GM18511 (cell line): ENCODE results near the gene CHI3L2.

Experiments used
- ATAC-seq: cut with Tn5 transposase; IDR thresholded peaks from one replicate; pipeline ENCODE4 v1.9.1; 2021; ENCODE audit warnings: mild to moderate bottlenecking, moderate library complexity; ENCODE audit not compliant: unreplicated experiment

The CHI3L2 gene

DNA sequence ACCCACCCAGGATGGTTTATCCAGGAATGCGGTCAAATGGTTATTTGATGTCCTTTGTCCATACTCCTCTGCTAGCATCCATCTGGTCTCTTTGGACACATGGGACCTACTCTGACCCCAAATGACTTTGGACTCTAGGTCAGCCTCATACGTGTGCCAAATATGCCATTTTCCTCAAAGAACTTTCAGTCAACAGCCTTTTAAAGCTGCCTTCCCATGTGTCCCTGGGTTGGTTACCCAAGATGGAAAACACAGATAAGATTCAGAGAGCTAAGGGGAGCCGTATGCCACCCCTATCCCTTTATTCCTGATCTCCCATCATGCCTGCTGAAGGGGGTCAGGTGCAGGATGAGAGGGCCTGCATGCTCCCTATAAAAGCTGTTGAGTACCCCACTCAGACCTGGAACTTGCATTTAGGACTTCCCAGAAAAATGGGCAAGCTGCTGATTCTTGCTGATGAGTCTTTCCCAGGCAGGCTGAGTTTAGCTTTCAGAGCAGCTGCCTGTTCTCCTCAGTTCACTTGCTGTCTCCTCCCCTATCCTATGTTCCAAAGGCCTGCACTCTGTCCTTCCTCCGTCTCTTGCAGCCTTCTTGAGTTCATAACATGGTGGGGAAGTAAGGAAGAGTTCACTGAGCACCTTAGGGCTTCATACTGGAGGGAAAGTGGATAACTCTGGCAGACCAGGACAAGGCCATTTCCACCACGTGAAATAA, 19.8 kb downstream of the CHI3L2 start:
- ATAC-seq: no peak

DNA sequence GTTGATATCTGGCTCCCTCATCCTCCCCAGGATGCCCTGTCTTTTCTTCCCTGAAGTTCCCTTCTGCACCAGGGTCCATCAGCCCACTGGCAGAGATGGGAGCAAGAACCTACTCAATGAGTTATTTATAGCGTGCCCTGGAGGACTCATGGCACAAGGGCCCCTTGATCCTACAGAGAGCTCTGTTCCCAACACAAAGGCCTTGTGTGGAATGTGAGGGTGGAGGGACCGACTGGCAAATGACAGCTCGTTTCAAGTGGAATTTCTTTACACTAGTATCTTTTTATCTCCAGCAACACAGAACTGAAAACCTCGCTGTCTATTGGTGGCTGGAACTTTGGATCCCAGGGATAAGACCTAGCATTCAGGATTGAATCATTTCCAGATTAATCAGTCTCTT, 22.4 kb downstream of the CHI3L2 start:
- ATAC-seq: no peak

DNA sequence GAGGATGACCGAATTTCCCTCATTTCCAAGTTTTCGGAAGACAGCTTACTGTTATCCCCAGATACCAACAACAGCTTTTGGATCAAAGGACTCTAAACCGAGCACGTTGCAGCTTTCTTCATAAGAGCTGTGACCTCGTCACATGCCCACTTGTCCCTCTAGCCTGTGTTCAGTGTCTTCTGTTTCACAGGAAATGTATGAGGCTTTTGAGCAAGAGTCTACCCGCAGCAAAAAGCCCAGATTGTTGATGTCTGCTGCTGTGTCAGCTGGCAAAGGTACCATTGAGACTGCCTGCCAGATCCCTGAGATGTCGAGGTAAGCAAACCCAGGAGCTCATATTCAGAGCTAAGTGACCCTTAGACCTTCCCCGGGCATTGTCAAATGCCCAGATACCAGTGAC, 24.1 kb downstream of the CHI3L2 start:
- ATAC-seq: no peak

DNA sequence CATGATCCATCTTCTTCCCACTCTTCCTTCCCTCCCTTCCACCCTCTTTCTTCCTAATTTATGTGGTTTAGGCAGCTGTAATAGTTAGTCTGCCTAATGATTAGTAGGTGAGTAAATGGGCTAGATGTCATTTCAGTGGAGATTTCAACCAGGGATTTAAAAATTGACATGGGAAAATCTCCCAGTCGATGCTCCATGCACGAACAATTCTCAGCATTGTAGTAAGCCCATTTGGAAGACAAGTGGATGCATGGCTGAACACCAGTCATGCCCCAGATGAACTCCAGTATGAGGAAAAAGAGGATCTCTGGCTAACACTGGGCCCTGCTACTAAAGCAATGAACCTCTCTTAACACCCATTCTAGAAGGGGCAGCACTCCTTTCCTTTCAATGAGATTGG, 25.3 kb downstream of the CHI3L2 start:
- ATAC-seq: no peak

DNA sequence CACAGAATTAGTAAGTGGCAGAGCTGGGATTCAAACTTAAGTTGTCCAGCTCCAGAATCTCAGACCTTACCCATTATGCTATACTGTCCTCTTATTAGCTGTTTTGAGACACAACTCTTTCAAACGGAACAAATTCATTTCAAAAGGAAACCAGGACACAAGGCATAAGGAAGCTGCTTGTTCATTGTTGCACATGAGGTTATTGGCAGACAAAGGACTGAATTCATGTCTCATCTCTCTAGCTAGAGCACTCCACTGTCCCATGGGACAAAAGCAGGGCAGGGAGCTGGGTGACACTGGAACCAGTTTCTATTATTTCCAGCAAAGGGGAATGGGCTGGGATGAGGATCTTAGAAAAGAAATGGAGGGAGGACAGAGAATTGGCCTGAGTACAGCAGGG, 26.4 kb downstream of the CHI3L2 start:
- no peak for ATAC-seq

DNA sequence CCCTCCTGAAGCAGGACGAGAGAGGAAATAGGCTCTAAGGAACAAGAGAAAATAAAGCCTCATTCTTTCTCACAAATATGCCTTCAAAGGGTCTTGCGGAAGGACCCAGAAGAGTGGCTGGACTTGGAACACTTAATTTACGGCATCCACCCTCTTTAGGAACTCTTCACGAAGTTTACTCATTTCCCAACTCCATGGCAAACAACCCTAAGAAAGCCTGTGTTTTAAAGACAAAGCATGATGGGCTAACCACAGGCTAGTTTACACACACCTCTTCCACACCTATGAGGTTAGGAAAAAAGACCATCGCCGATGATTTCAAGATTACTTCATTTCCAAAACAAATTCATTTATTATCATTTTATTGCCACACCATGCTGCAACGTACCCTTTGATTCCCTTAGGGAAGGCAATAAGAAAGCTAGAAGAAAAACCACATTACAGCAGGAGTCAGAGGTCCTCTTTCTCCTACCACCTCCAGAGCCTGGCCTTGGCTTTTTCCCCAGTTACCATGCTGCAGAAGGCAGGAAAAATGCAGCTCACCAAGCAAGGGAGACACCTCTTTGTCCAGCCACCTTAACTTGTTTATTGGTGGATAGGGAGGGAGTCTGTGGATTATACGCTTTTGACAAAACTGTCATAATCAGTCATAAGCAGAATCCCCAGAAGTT, 29.6 kb downstream of the CHI3L2 start:
- no peak for ATAC-seq

DNA sequence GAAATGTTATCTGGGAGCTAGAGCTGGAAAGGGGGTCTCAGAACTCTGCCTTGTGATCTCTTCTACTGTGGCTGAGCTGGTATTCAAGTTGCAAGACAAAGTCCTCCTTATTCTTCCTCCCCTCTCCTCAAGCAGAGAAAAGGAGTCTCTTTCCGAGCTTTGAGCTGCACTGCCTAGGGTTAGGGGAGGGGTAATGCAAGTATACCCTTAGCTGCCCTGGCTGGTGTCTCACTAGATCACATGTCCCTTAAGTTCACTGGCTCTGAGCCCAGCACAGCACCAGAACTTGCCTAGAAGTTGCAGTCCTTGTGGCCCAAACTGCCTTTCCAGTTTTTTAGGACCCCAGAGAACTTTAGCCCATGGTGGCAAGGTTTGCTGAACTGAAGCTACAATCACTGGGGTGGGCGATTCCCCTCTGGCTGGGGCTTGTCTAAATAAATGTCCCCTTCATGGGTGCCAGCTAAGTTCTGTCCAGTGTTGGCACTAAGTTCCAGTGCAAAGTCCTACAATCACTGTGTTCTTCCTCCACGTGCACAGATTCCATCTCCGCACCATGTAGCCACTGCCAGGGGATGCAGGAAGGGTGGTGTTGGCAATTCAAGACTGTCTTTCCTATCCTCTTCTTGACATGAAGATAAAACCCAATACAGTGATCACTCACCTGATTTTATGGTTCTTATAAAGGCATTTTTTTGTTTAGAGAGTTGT, 40.4 kb downstream of the CHI3L2 start:
- no peak for ATAC-seq

DNA sequence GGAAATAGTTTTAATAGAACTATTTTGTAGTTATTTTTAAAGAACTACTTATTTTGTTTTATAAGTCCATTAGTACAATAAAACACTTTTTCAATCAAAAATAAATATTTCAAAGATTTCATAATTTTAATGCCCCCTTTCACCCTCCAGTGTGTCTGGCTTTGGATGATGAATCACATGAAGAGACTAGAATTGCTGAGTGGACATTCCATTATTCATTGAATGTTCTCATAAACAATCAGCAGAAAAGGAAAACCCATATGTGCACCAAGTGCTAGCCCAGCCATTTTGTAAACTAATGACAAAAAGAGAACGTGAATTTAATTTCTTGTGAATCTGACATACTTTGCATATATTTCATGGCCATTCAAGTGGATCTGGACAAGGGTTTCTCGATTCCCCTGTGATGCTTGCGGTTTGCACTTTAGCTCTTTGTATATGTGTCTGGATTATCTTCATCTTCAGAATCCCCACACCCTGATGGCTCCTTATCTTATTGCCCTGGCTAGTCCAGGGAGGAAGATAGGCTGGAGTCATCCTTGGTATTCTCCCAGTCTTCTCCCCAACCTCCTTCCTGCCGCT, 42.4 kb downstream of the CHI3L2 start:
- no peak for ATAC-seq

DNA sequence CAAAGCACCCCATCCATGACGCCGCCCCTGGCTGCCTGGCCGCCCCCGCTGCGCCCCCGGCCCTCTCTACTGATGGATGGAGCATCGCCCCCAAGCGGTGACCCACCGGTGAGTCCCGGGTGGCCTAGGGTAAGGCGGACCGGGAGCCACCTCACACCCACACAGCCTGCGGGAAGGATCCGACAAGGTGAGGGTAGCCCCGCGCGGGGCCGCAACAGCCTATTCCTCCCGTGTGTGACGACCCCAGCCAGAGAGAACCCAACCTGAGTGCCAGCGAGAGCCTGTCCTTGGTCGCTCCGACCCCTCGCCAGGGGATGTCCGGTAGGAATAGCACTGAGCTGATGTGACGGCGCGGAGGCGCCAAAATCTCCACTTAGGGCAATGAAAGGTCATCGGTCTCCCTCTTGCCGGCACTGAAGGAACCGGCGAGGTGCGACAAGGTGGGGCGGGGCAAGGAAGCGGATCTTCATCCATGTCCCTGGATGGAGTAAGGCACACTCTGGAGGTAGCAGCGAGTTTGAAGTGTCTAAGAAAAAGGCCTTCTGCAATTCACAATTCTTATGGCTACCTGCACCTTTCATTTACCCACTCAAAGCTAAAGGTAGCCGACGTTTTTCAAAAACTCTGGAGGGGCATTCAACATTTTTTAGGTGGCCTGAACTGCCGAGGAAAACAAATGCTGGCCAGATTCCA, 43.4 kb downstream of the CHI3L2 start:
- no peak for ATAC-seq

DNA sequence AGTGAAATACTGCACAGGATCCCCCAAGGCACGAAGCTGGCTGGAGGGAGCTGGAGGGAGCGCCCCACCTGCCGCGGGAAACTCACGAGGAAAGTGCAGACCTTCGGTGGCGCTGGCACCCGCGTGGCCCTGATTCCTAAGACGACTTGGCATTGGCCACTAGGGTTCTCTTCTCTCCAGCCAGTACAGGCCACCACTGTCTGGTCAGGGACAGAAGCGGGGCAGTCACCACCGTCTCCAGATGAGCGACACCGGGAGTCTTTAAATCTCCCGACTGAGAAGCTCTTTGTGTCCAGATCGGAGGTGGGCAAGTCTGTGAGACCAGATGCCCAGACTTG, 43.9 kb downstream of the CHI3L2 start:
- no peak for ATAC-seq

DNA sequence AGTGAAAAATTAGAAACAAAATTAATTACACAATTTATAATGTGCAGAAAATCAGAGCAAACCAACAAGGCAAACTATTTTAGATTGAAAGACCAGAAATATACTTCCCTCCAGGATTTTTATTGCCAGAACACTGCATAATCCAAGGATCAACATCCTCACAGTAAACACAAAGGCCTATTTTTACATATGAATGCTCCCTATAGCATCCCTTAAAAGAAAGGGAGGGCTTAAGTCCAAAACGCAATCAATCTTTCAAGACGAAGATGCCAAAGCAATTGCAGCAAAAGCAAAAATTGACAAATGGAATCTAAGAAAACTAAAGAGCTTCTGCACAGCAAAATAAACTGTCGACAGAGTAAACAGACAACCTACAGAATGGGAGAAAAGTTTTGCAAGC, 44.6 kb downstream of the CHI3L2 start:
- no peak for ATAC-seq

DNA sequence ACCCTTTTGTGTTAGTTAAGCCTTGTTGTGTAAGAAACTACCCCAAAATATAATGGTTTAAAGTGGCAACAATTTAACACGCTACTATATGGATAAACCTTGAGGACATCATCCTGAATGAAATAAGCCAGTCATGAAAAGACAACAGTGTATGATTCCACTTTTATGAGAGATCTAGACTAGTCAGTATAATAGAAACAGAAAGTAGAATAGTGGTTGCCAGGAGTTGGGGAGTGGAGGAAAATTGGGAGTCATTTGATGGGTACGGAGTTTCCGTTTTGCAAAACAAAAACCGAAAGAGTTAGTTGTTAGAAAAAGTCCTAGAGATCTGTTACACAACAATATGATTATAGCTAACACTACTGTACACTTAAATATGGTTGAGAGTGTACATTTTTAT, 47.1 kb downstream of the CHI3L2 start:
- ATAC-seq: no peak

DNA sequence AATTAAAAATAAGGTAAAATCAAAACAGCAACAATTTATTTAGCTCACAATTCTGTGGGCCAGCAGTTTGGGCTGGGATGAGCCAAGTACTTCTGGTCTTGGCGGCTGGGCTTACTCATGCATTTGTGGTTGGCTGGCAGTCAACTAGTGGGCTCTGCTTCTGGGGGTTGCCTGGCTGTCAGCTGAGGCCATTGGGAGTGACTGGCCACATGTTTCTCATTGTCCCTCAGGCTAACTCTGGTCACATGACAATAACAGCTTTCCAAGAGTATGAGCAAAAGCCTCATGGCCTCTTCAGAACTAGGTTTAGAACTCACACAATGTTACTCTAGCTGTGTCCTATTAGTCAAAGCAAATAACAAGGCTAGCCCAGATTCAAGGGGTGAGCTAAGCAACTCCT, 47.6 kb downstream of the CHI3L2 start:
- no peak for ATAC-seq

DNA sequence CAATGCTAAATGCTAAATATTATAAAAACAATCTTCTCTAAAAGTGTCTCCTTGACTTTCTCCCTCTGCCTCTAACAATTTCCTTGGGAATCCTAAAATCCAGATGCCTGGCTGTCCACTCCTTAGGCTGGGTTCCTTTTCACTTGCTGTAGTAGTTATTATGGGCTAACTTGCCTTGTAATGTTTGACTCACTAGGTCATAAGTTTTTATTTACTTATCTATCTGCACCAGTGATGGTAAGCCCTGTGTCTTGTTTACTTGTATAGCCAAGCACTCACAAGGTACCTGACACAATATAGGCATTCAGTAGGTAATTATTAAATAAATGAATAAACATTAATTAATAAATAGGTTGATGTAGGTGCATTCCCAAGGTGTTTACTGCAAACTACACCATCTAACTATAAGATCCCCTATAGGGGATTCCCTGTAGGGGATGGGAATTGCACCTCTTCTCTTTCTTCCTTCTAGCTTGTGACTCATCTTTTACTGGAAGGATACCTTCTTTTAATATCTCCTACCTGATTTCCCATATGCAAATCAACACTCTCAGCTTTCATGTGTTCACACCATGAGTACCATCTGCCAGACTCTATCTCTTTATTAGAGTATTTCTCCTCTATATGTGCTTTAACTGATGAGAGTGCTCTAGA, 48.4 kb downstream of the CHI3L2 start:
- ATAC-seq: no peak

DNA sequence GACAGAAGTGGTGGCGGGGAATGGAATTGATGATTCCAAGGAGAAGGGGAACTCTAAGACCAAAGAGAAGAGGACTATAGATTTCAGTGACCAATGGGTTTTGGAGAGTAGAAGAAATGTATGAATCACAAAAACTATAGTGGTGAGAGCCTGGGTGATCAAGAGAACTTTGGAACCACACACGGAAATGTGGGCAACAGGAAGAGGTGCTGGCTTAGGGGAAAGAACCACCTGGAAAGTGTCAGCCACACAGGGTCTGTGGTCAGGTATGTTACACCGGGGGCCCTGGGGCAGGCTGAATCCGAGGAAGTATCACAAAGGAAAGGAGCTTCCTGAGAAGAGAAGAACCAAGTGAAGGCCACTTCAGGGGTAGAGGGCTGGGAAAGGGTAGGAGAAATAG, 51.6 kb downstream of the CHI3L2 start:
- no peak for ATAC-seq

DNA sequence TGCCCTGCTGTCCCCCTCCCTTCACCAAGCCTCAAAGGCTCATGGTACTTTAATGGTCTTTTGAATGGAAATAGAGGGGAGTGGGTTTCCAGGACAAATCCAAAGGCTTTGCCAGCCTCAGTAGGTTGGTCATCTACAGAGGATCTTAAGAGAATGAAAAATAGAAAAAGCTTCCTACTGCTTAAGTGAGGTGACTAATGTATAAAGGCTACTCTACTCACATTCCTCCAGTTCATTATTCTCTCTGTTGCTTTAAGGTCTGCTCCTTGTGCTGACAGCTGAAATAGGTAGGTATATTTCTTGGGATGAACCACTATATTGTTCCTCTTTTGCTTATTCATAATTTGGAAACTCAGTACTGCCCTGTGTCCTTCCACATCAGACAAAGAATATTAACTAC, 52.8 kb downstream of the CHI3L2 start:
- ATAC-seq: no peak

DNA sequence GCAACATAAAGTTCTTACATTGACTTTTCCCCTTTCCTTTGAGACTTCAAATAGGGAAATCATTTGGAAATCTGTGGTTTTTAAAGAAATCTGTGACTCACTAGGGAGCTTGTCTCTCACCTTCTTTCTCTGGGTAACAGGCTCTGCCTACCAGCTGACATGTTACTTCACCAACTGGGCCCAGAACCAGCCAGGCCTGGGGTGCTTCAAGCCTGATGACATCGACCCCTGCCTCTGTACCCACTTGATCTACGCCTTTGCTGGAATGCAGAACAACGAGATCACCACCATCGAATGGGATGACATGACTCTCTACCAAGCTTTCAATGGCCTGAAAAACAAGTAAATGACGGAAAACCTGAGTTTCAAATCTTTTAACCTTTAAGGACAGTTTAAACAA, 53.9 kb downstream of the CHI3L2 start:
- ATAC-seq: no peak

DNA sequence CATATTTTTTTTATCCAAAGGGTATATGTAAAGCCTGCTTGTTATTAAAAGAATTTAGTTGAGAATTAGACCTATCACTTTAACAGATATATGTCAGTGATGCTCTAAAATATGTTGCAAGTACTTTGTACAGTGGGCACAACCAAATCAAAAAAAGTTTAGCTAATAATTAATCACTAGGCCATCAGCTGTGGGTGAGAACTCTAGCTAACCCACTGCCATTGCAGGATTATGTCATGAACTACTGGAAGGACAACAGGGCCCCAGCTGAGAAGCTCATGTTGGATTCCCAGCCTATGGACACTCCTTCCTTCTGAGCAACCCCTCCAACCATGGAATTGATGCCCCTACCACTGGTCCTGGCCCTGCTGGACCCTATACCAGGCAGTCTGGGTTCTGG, 56.3 kb downstream of the CHI3L2 start:
- no peak for ATAC-seq

DNA sequence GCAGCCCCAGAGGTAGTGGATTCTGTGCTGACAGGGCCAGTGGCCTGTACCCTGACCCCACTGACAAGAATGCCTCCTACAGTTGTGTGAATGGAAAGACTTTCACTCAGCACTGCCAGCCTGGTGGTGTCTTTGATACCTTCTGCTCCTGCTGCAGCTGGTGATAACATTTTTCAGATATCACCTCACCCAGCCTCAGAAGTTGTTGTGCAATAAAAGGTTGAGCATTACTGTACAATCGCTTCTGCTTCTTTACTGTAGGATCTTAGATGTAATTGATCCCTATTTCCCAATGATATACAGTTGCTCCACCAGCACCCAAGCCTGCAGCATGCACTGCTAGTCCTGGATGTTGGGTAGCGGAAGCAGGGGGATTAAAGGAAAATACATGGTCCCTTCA, 58.4 kb downstream of the CHI3L2 start:
- no peak for ATAC-seq

DNA sequence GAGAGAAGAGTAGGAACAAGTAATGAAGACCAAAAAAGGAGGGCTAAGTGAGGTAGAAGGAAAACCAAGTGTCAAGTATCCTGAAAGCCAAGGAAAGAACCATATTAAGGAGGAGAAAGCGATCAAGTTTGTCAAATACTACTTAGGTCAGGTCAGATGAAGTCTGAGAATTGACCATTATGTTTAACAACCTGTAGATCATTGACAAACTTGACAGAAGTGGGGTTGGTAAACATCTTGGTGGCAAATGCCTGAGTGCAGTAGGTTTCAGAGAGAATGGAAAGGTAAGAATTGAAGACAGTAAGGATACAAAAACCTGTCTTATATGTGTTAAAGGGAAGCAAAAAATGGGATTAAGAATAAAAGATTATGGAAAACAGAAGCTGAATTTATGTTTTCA, 59.4 kb downstream of the CHI3L2 start:
- ATAC-seq: no peak

DNA sequence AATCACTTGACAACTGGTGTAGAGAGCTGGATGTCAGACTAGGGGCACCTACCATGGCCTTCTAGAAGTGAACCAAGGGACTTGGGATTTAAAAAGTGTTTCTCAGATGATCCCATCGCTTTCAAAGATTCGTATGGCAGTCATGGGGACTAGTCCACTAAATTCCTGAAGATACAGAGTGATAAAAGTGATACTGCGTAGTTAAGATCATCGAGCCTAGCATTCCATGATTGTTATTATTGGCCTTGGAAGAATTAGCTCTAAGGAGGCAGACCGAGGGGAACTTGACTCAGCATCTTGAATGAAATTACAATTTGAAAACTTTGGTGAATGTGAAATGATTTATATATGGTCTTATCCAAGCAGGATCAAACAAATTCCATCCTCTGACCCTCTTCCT, 61.9 kb downstream of the CHI3L2 start:
- no peak for ATAC-seq
